Adrenal gland (tissue), 5 donors: ENCODE results near the gene ADARB2.

Source experiments
- CTCF ChIP-seq, 6 experiments: fragments of 450-650 bp in 4 of 6; fragments of 200-600 bp in 2 of 6; sonication (generic) in 1 of 6; IDR thresholded peaks; 1 replicate in 5 of 6; 2 replicates in 1 of 6; pipeline versions ENCODE4 v1.5.1 to v1.8.0; 2016 to 2021; ENCODE audit warnings: antibody characterized with exemption in 6 of 6, mild to moderate bottlenecking in 2 of 6, moderate library complexity in 1 of 6
- POLR2A ChIP-seq, 2 donors: fragments of 450-650 bp; IDR thresholded peaks; one replicate each; pipeline ENCODE4 v1.6.1; 2017; ENCODE audit warnings: antibody characterized with exemption in 2 of 2, mild to moderate bottlenecking in 2 of 2, moderate library complexity in 1 of 2
- donor health status: DM: no; HTN: no; CAD: no.

GRCh38 chr10:1687623-1688150, 49.6 kb downstream of the ADARB2 start:
- TF ChIP-seq POLR2A (IDR thresholded peaks at IDR 0.05) (no peak), CTCF (IDR thresholded peaks at IDR 0.05) (no peak)
